ENCODE results near the gene ZNF445. TPM values are rescaled to one million over a fixed set of nuclear protein-coding genes. Genes with fewer than 3 reads are reported as not detected.

The ZNF445 gene
- total RNA-seq, 1 donor from 2014 or later, result 20.9 TPM

DNA sequence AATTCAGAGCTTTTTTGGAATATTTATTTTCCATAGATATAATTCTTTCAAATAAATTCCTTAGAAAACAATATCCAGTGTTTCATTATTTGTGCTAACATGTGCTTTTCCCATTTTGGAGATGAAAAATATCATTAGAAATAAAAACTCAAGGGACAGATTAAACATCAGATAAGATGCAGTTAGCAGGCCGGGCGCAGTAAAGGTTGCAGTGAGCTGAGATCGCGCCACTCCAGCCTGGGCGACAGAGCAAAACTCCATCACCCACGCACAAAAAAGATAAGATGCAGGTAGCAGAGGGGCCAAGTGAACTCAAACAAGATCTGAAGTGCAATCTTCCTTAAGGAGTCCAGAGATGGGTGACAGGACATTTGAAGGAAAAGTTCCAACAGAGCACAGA, 48.0 kb downstream of the ZNF445 start:
- H3K4me2 ChIP-seq (ENCODE audit: low read length), result no peak overlapping the region
- Mint-ChIP-seq H3K27ac (ENCODE audit: unreplicated experiment) (no peak overlapping the region), H3K4me1 (ENCODE audit: low read depth, unreplicated experiment) (no peaks in the 10 kb centered on the region), H3K4me3 (ENCODE audit: unreplicated experiment) (no peak overlapping the region), H3K36me3 (ENCODE audit: low read depth, unreplicated experiment) (no peaks in the 10 kb centered on the region), H3K27me3 (ENCODE audit: low read depth, unreplicated experiment) (peaks cover 4% of the 10 kb centered on the region), H3K9me3 (ENCODE audit: unreplicated experiment) (no peaks in the 10 kb centered on the region)
- no peak for TF ChIP-seq EZH2 (IDR thresholded peaks at IDR 0.05; ENCODE audit: insufficient read depth, low read length)
- TF ChIP-seq, protein P1, sequence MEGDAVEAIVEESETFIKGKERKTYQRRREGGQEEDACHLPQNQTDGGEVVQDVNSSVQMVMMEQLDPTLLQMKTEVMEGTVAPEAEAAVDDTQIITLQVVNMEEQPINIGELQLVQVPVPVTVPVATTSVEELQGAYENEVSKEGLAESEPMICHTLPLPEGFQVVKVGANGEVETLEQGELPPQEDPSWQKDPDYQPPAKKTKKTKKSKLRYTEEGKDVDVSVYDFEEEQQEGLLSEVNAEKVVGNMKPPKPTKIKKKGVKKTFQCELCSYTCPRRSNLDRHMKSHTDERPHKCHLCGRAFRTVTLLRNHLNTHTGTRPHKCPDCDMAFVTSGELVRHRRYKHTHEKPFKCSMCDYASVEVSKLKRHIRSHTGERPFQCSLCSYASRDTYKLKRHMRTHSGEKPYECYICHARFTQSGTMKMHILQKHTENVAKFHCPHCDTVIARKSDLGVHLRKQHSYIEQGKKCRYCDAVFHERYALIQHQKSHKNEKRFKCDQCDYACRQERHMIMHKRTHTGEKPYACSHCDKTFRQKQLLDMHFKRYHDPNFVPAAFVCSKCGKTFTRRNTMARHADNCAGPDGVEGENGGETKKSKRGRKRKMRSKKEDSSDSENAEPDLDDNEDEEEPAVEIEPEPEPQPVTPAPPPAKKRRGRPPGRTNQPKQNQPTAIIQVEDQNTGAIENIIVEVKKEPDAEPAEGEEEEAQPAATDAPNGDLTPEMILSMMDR (IDR thresholded peaks at IDR 0.05; ENCODE audit: insufficient read depth, low read depth, low read length), result no peak
- no peaks in the 10 kb centered on the region for H3K27me3 ChIP-seq (ENCODE audit: insufficient read depth, low read length)
- no peaks in the 10 kb centered on the region for H3K9me3 ChIP-seq (ENCODE audit: insufficient read depth, low read depth, low read length)
- no peak overlapping the region for H3K9ac ChIP-seq (ENCODE audit: low read length)
- H3K4me3 ChIP-seq (ENCODE audit: insufficient read depth, low read depth, low read length), result no peak overlapping the region
- H3K4me1 ChIP-seq (ENCODE audit: insufficient read depth, low read length), result no peaks in the 10 kb centered on the region
- H4K20me1 ChIP-seq (ENCODE audit: insufficient read depth, low read length), result no peaks in the 10 kb centered on the region
- FAIRE-seq (no peak), DNase-seq (ENCODE audit: low read depth) (no peak)
- H3K79me2 ChIP-seq (ENCODE audit: insufficient read depth, low read length), result no peaks in the 10 kb centered on the region
- H2AFZ ChIP-seq (ENCODE audit: low read depth, low read length), result no peak overlapping the region
- no peaks in the 10 kb centered on the region for H3K36me3 ChIP-seq (ENCODE audit: insufficient read depth, low read length)
- no peak overlapping the region for H3K27ac ChIP-seq (ENCODE audit: low read depth, low read length)

- H3K27me3 Mint-ChIP-seq (ENCODE audit: low read depth, unreplicated experiment), result peaks cover 6% of the 10 kb centered on the region
- no peak overlapping the region for H3K4me3 Mint-ChIP-seq (ENCODE audit: unreplicated experiment)
- H3K79me2 ChIP-seq (ENCODE audit: insufficient read depth, low read length), result no peaks in the 10 kb centered on the region
- H3K27ac Mint-ChIP-seq (ENCODE audit: unreplicated experiment), result no peak overlapping the region
- TF ChIP-seq, protein P1 (IDR thresholded peaks at IDR 0.05; ENCODE audit: insufficient read depth, low read depth, low read length), result no peak
- TF ChIP-seq EZH2 (IDR thresholded peaks at IDR 0.05; ENCODE audit: insufficient read depth, low read length), result no peak
- H3K36me3 ChIP-seq (ENCODE audit: insufficient read depth, low read length), result no peaks in the 10 kb centered on the region
- no peaks in the 10 kb centered on the region for H3K4me1 Mint-ChIP-seq (ENCODE audit: low read depth, unreplicated experiment)
- no peak overlapping the region for H3K27ac ChIP-seq (ENCODE audit: low read depth, low read length)
- H3K4me2 ChIP-seq (ENCODE audit: low read length), result no peak overlapping the region
- H3K4me1 ChIP-seq (ENCODE audit: insufficient read depth, low read length), result no peaks in the 10 kb centered on the region
- H3K36me3 Mint-ChIP-seq (ENCODE audit: low read depth, unreplicated experiment), result no peaks in the 10 kb centered on the region
- no peaks in the 10 kb centered on the region for H3K9me3 ChIP-seq (ENCODE audit: insufficient read depth, low read depth, low read length)
- DNase-seq (ENCODE audit: low read depth), result no peak
- no peaks in the 10 kb centered on the region for H3K27me3 ChIP-seq (ENCODE audit: insufficient read depth, low read length)
- H3K9me3 Mint-ChIP-seq (ENCODE audit: unreplicated experiment), result peaks cover 2% of the 10 kb centered on the region
- FAIRE-seq, result no peak
- no peak overlapping the region for H2AFZ ChIP-seq (ENCODE audit: low read depth, low read length)
- no peak overlapping the region for H3K4me3 ChIP-seq (ENCODE audit: insufficient read depth, low read depth, low read length)
- no peaks in the 10 kb centered on the region for H4K20me1 ChIP-seq (ENCODE audit: insufficient read depth, low read length)
- no peak overlapping the region for H3K9ac ChIP-seq (ENCODE audit: low read length)
These were observed 48.6 kb downstream of the ZNF445 start for GRCh38 chr3:44428910-44429309.

DNA sequence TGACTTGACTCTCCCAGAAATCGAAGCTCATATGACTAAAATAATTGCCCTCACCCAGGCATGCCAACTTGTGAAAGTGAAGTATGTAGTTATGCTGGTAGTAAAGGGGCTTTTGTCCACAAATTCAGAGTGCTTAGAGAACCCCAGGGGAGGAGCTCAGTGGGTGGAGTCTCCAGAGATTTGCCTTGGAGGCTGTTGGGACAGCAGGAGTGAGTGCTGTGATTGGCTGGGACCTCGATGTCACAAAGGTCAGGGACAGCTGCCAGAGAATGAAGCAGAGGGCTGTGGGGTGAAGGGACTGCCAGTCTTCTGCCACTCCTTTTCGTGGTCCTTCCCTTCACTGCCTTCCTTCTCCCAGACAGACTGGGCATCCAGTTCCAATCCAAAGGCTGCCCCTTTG, 49.8 kb downstream of the ZNF445 start:
- no peak overlapping the region for H3K4me3 Mint-ChIP-seq (ENCODE audit: unreplicated experiment)
- Histone ChIP-seq H4K20me1 (ENCODE audit: insufficient read depth, low read length) (no peaks in the 10 kb centered on the region), H3K27ac (ENCODE audit: low read depth, low read length) (no peak overlapping the region), H3K27me3 (ENCODE audit: insufficient read depth, low read length) (no peaks in the 10 kb centered on the region), H3K9me3 (ENCODE audit: insufficient read depth, low read depth, low read length) (no peaks in the 10 kb centered on the region), H3K4me1 (ENCODE audit: insufficient read depth, low read length) (no peaks in the 10 kb centered on the region), H3K9ac (ENCODE audit: low read length) (no peak overlapping the region), H3K36me3 (ENCODE audit: insufficient read depth, low read length) (no peaks in the 10 kb centered on the region), H2AFZ (ENCODE audit: low read depth, low read length) (no peak overlapping the region), H3K4me3 (ENCODE audit: insufficient read depth, low read depth, low read length) (no peak overlapping the region), H3K79me2 (ENCODE audit: insufficient read depth, low read length) (no peaks in the 10 kb centered on the region), H3K4me2 (ENCODE audit: low read length) (no peak overlapping the region)
- H3K4me1 Mint-ChIP-seq (ENCODE audit: low read depth, unreplicated experiment), result no peaks in the 10 kb centered on the region
- FAIRE-seq (no peak), DNase-seq (ENCODE audit: low read depth) (no peak)
- no peaks in the 10 kb centered on the region for H3K36me3 Mint-ChIP-seq (ENCODE audit: low read depth, unreplicated experiment)
- peaks cover 6% of the 10 kb centered on the region for H3K27me3 Mint-ChIP-seq (ENCODE audit: low read depth, unreplicated experiment)
- H3K9me3 Mint-ChIP-seq (ENCODE audit: unreplicated experiment), result peaks cover 2% of the 10 kb centered on the region
- TF ChIP-seq EZH2 (IDR thresholded peaks at IDR 0.05; ENCODE audit: insufficient read depth, low read length), result no peak
- TF ChIP-seq, protein P1 (IDR thresholded peaks at IDR 0.05; ENCODE audit: insufficient read depth, low read depth, low read length), result no peak
- no peak overlapping the region for H3K27ac Mint-ChIP-seq (ENCODE audit: unreplicated experiment)
